Osteoblast (primary cell): ENCODE measurements around the gene MMP24. TPM values are rescaled to one million over a fixed set of nuclear protein-coding genes. Genes with fewer than 3 reads are reported as not detected.
A peak's percentile ranks its signal among the peaks of the same experiment; 100 is the strongest.
"Not testable (repeated sequence)": the region's sequence is repeated elsewhere in the genome, so short reads cannot be mapped to it uniquely, and the experiment has no call there.

Experiments
- DNase-seq: peaks from one replicate; pipeline ENCODE4 v3.0.0; 2011; ENCODE audit warnings: low spot score, mixed read lengths; ENCODE audit not compliant: insufficient read length; ENCODE audit errors: missing footprints
- H2AFZ ChIP-seq: 2 replicates; pipeline ENCODE4 v1.6.0; 2011; ENCODE audit warnings: mild to moderate bottlenecking, low read length
- H3K27ac ChIP-seq: 2 replicates; pipeline ENCODE4 v1.5.1; 2011; ENCODE audit warnings: mild to moderate bottlenecking, low read depth, low read length, moderate library complexity
- H3K27me3 ChIP-seq: 2 replicates; pipeline ENCODE4 v1.6.0; 2012; ENCODE audit warnings: mild to moderate bottlenecking, control low read depth, inconsistent platforms, low read length, moderate library complexity; ENCODE audit not compliant: insufficient read depth
- H3K36me3 ChIP-seq: 2 replicates; pipeline ENCODE4 v1.5.1; 2011; ENCODE audit warnings: mild to moderate bottlenecking, low read length, control low read depth, moderate library complexity; ENCODE audit not compliant: insufficient read depth
- H3K4me1 ChIP-seq: 2 replicates; pipeline ENCODE4 v1.5.1; 2011; ENCODE audit warnings: mild to moderate bottlenecking, low read length, control low read depth, moderate library complexity; ENCODE audit not compliant: insufficient read depth
- H3K4me2 ChIP-seq: 2 replicates; pipeline ENCODE4 v1.6.0; 2011; ENCODE audit warnings: mild to moderate bottlenecking, low read length; ENCODE audit not compliant: insufficient read depth
- H3K4me3 ChIP-seq: fragments of 200-600 bp; sonication (generic); 3 replicates; pipeline ENCODE4 v1.5.1; 2012; ENCODE audit warnings: mild to moderate bottlenecking, low read length, inconsistent platforms; ENCODE audit not compliant: insufficient read depth
- H3K79me2 ChIP-seq: 2 replicates; pipeline ENCODE4 v1.6.0; 2012; ENCODE audit warnings: mild to moderate bottlenecking, low read length, control low read depth, inconsistent platforms; ENCODE audit not compliant: insufficient read depth
- H3K9me3 ChIP-seq: 2 replicates; pipeline ENCODE4 v1.5.1; 2011; ENCODE audit warnings: low read depth, low read length, control low read depth
- H4K20me1 ChIP-seq: 2 replicates; pipeline ENCODE4 v1.6.0; 2012; ENCODE audit warnings: mild to moderate bottlenecking, low read length, control low read depth; ENCODE audit not compliant: insufficient read depth
- total RNA-seq: library from RNA; depleted of rRNA; stranded (reverse); fragments of >200 nt; gene quantifications from 2 replicates; pipeline ENCODE4 v1.2.3, GENCODE V29; 2012
- TF ChIP-seq, protein P1 (sequence below): IDR thresholded peaks from 2 replicates; pipeline ENCODE4 v1.5.1; 2011; ENCODE audit warnings: mild to moderate bottlenecking, low read depth, low read length, moderate library complexity; ENCODE audit errors: extremely low read depth

MMP24 gene
- total RNA-seq, 1 donor: 1.1 TPM

DNA sequence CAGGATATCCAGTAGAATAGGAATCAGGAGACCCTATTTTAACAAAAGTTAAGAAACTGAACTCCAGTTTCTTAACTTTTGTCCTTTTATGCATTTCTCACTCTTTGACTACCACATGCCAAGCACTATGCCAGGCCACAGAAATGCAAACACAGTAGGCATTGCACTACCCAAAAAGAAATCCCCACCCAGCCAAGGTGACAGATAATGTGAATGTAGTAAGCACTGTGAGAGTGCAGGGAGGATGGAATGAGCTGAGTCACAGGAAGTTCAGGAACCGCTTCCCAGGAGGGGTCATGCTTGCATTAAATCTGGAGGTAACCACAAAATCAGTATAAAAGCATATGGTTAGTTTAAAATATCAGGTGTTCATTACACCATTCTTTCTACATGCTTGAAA is 85.8 kb downstream of the MMP24 start:
- TF ChIP-seq, protein P1, sequence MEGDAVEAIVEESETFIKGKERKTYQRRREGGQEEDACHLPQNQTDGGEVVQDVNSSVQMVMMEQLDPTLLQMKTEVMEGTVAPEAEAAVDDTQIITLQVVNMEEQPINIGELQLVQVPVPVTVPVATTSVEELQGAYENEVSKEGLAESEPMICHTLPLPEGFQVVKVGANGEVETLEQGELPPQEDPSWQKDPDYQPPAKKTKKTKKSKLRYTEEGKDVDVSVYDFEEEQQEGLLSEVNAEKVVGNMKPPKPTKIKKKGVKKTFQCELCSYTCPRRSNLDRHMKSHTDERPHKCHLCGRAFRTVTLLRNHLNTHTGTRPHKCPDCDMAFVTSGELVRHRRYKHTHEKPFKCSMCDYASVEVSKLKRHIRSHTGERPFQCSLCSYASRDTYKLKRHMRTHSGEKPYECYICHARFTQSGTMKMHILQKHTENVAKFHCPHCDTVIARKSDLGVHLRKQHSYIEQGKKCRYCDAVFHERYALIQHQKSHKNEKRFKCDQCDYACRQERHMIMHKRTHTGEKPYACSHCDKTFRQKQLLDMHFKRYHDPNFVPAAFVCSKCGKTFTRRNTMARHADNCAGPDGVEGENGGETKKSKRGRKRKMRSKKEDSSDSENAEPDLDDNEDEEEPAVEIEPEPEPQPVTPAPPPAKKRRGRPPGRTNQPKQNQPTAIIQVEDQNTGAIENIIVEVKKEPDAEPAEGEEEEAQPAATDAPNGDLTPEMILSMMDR: no peak
- Histone ChIP-seq H3K27me3 (no peaks in the 10 kb centered on the region), H4K20me1 (no peaks in the 10 kb centered on the region), H3K9me3 (no peaks in the 10 kb centered on the region), H3K27ac (peak overlapping the region; percentile 85), H3K36me3 (no peaks in the 10 kb centered on the region), H3K4me1 (peaks cover 68% of the 10 kb centered on the region), H3K4me3 (no peak overlapping the region), H2AFZ (no peak overlapping the region), H3K79me2 (no peaks in the 10 kb centered on the region), H3K4me2 (peak overlapping the region; percentile 11)
- DNase-seq: peak; percentile 81

DNA sequence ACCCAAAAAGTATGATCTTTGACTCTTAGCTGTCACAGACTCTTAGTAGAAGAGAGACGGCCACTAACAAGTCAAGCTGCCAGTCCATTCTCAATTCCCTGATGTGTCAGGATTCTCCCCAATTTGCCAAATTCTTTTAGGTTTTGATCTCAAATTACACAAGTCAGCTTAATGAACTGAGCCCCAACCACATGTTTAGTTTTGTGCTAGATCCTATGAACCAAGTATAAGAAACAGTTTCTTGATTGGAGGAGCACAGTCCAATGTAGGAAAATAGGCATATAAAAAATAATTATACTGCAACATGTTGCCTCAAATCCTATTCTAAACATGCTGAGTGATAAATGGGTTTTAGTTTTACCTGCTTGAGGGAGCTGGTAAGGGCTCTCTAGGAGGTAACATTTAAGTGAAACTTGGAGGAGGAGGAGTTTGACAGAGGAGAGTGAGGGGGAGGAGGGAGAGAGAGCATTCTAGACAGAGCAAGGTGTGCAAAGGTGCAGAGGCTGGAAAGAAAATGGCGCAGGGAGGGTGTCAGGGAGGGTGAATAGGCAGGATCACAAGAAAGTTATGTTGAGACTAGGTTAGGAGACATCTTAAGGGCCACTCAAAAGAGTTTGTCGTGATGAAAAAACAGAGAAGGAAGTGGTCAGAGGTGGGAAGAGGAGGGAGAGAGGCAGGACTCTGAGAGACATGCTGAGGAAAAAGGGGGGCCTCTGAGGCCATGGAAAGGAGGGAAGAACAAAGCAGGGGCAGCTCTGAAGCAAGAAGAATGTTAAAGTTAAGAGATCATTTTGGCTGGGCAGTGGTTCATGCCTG is 88.5 kb downstream of the MMP24 start:
- no peaks in the 10 kb centered on the region for H3K36me3 ChIP-seq
- H3K4me2 ChIP-seq: peak overlapping the region; percentile 3
- no peak overlapping the region for H2AFZ ChIP-seq
- no peaks in the 10 kb centered on the region for H3K27me3 ChIP-seq
- H3K4me3 ChIP-seq: no peak overlapping the region
- no peak for DNase-seq
- no peaks in the 10 kb centered on the region for H3K79me2 ChIP-seq
- H3K27ac ChIP-seq: peak overlapping the region; percentile 75
- TF ChIP-seq, protein P1: no peak
- H3K9me3 ChIP-seq: no peaks in the 10 kb centered on the region
- H3K4me1 ChIP-seq: peaks cover 70% of the 10 kb centered on the region
- H4K20me1 ChIP-seq: no peaks in the 10 kb centered on the region

DNA sequence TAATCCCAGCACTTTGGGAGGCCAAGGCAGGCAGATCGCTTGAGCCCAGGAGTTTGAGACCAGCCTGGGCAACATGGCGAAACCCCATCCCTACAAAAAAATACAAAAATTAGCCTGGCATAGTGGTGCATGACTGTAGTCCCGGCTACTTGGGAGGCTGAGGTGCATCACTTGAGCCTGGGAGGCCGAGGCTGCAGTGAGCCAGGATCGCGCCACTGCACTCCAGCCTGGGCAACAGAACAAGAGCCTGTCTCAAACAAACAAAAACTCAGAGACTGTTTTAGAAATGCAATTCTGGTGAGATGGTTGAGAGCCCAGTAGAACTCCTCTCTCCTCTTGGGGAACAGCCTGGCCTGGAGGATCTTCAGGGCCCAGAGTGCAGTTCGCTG is 89.1 kb downstream of the MMP24 start:
- not testable (repeated sequence) for H3K27me3 ChIP-seq, H4K20me1 ChIP-seq, H3K4me3 ChIP-seq, H3K79me2 ChIP-seq, H3K4me2 ChIP-seq, H3K9me3 ChIP-seq, H2AFZ ChIP-seq, H3K36me3 ChIP-seq, DNase-seq
- Histone ChIP-seq H3K27ac (peak overlapping the region; percentile 75), H3K4me1 (peaks cover 76% of the 10 kb centered on the region)

DNA sequence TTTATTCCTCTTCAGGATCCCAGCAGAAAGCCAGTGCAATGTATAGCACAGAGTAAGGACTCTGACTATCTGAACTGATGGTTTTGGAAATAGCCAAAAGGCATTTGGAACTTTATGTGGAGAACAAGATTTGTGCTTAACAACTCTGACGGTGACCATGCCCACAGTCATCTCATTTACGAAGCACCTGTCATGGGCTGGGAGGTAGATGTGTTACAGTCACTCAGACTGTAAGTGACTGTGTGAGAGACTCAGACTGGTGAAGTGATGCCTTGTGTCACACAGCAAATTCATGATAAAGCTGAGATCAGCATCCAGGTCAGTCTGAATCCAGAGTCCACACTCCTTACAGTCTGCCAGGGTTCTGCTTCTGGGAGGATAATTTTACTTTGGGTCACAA is 89.6 kb downstream of the MMP24 start:
- Histone ChIP-seq H3K27ac (peak overlapping the region; percentile 75), H3K4me2 (no peak overlapping the region), H2AFZ (no peak overlapping the region), H3K4me1 (peaks cover 78% of the 10 kb centered on the region), H3K9me3 (no peaks in the 10 kb centered on the region), H3K27me3 (no peaks in the 10 kb centered on the region), H3K4me3 (no peak overlapping the region), H3K36me3 (no peaks in the 10 kb centered on the region), H3K79me2 (no peaks in the 10 kb centered on the region), H4K20me1 (no peaks in the 10 kb centered on the region)
- TF ChIP-seq, protein P1: no peak
- peak; percentile 6 for DNase-seq
